ENCODE data around the gene PDZD4.

GRCh38 chrX:153802513-153803045 lies 27.8 kb downstream of the PDZD4 start:
- TF ChIP-seq CTCF (conservative IDR thresholded peaks at IDR 0.05; ENCODE audit: low read depth, low read length): no peak
- no peak for TF ChIP-seq FOS (IDR thresholded peaks at IDR 0.05; ENCODE audit: low read depth, low read length)
- no peak for TF ChIP-seq RCOR1 (IDR thresholded peaks at IDR 0.05; ENCODE audit: insufficient replicate concordance, low read length)
- no peak for TF ChIP-seq POLR2A (IDR thresholded peaks at IDR 0.05; ENCODE audit: low read depth, low read length)
- TF ChIP-seq ELK1 (IDR thresholded peaks at IDR 0.05; ENCODE audit: borderline replicate concordance, low read depth, low read length): no peak

All from IMR-90 (cell line).